ENCODE measurements around the gene PDZD4.

PDZD4 gene

DNA sequence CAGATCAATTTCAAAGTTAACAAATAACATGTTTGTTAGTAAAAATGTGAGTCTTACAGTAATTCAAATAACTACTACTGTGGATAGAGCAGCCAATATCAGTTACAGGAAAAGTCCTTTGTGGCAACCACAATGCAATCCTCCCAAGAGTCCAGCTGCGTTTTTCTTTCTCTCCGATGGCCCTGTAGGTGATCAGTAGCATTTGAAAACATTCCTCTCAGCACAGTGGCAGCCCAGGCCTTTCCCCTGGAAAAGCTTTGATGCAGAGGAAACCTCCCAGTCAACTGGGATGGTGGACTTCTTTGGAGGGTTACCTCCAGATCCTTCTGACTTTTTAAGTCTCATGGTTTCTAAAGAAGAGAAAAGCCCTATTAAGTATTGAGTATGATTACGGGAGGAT is 18.0 kb upstream of the PDZD4 start:
- TF ChIP-seq TAF1 (IDR thresholded peaks at IDR 0.05; ENCODE audit: low read depth, low read length) (no peak), PAX5 (IDR thresholded peaks at IDR 0.05; ENCODE audit: insufficient read depth, low read length, severe bottlenecking) (no peak), POLR2AphosphoS5 (IDR thresholded peaks at IDR 0.05; ENCODE audit: low read depth, low read length) (no peak), POU2F2 (IDR thresholded peaks at IDR 0.05; ENCODE audit: low read depth, low read length) (no peak), SPI1 (IDR thresholded peaks at IDR 0.05; ENCODE audit: low read depth, low read length) (no peak), POLR2A (IDR thresholded peaks at IDR 0.05; ENCODE audit: low read depth, low read length) (no peak)
- no peak for FAIRE-seq
- no peak for DNase-seq (ENCODE audit: insufficient read length, low spot score)

DNA sequence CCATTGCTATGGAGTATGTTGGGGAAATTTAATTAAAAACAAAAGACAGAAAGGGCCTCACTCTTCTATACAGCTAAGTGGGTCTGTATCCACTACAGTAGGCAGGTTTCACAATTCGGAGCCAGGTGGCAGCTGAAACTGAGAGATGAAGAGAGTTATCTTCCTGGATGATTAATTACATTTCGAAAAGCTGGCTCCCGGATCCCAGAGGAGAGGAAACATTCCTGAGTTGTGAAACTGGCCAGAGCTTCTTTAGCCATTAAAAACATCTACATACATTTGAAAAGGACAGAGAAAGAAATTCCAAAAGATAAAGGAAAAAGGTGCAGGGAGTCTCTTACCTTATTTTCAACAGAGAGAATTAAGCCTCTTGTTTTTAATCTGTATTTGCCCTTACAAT is 15.5 kb upstream of the PDZD4 start:
- FAIRE-seq (no peak), DNase-seq (ENCODE audit: insufficient read length, low spot score) (no peak)

DNA sequence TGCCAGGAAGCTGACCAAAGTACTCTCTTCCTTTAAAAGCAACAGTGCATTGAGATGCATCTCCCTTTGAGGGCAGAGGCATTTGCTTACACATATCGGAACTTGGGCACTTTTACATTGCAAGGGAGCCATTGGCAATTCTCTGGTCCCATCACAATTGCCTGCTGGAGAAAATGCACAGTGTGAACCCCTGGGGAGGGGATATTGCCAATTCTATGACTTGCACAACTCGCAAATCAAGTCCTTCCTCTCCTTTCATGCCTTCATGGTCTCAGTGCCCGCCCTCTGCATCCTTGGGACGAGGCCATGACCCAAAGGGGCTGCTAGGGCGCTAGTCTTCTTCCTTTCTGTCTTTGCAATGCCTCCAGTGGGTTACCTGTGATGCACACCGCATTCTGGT is 14.9 kb upstream of the PDZD4 start:
- no peak for DNase-seq (ENCODE audit: insufficient read length, low spot score)
- no peak for FAIRE-seq
- no peak for TF ChIP-seq SPI1 (IDR thresholded peaks at IDR 0.05; ENCODE audit: low read depth, low read length)

More for the DNA sequence above, 15.5 kb upstream of the PDZD4 start:
- TF ChIP-seq PAX5 (IDR thresholded peaks at IDR 0.05; ENCODE audit: insufficient read depth, low read length, severe bottlenecking) (no peak), POLR2A (IDR thresholded peaks at IDR 0.05; ENCODE audit: low read depth, low read length) (no peak), TAF1 (IDR thresholded peaks at IDR 0.05; ENCODE audit: low read depth, low read length) (no peak), POLR2AphosphoS5 (IDR thresholded peaks at IDR 0.05; ENCODE audit: low read depth, low read length) (no peak), SPI1 (IDR thresholded peaks at IDR 0.05; ENCODE audit: low read depth, low read length) (no peak), POU2F2 (IDR thresholded peaks at IDR 0.05; ENCODE audit: low read depth, low read length) (no peak)

DNA sequence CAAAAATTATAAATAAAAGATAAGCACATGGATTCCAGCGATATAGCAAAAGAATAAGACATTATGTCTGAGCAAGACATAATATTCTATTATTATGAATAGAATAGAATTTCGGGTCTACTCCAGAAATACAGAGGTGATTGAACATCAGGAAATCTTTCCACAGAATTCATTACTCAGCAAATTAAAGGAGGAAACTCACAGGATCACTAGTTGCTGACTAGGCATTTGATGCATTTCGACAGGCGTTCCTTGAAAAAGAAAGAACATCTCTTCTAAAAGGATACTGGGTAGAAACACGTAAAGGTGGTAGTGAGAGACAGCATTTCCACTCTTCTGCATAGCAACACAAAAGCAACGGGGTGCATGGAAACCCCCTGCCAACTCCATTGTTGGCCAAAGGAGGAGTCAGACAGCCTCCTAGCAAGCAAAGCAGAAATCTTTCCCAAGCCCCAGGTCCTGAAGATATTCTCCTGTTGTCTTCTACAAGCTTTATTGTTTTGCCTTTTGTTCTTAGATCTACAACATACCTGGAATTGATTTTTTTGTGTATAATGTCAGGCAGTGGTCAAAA is 14.3 kb upstream of the PDZD4 start:
- DNase-seq (ENCODE audit: insufficient read length, low spot score), result no peak
- TF ChIP-seq PAX5 (IDR thresholded peaks at IDR 0.05; ENCODE audit: insufficient read depth, low read length, severe bottlenecking) (no peak), TAF1 (IDR thresholded peaks at IDR 0.05; ENCODE audit: low read depth, low read length) (no peak)
- no peak for FAIRE-seq

DNA sequence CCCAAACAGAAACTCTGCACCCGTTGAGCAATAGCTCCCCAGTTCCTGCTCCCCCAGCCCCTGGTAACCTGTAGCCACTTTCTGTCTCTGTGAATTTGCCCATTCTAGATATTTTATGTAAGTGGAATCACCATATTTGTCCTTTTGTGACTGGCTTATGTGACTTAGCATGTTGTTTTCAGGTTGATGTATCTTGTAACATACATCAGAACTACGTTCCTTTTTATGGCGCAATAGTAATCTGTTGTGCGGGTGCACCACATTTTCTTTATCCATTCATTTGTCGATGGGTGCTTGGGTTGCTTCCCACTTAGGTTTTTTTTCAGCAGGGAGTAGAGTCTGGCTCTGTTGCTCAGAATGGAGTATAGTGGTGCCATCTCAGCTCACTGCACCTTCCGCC is 6.6 kb upstream of the PDZD4 start:
- FAIRE-seq, result no peak
- no peak for DNase-seq (ENCODE audit: insufficient read length, low spot score)
- TF ChIP-seq TAF1 (IDR thresholded peaks at IDR 0.05; ENCODE audit: low read depth, low read length), result no peak
- TF ChIP-seq PAX5 (IDR thresholded peaks at IDR 0.05; ENCODE audit: insufficient read depth, low read length, severe bottlenecking), result no peak
- TF ChIP-seq POLR2AphosphoS5 (IDR thresholded peaks at IDR 0.05; ENCODE audit: low read depth, low read length), result no peak
- no peak for TF ChIP-seq POLR2A (IDR thresholded peaks at IDR 0.05; ENCODE audit: low read depth, low read length)
- no peak for TF ChIP-seq POU2F2 (IDR thresholded peaks at IDR 0.05; ENCODE audit: low read depth, low read length)

DNA sequence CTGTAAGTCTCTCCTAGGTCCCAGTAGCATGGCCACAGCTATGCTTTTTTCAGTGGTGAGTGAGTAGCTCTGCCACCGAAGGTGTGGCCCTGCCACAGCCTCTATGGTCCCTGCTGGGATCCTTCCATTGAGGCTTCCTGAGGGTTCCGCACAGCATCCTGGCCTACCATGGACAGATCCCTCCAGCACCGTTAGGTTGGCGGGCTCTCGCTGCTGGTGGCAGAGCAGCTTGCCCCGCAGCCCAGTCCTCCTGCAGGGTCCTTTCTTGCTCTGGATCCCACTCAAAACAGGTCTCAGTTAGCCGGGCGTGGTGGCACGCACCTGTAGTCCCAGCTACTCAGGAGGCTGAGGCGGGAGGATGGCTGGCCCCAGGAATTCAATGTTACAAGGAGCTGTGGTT is 2.4 kb upstream of the PDZD4 start:
- TF ChIP-seq SPI1 (IDR thresholded peaks at IDR 0.05; ENCODE audit: low read depth, low read length), result no peak
- no peak for TF ChIP-seq PAX5 (IDR thresholded peaks at IDR 0.05; ENCODE audit: insufficient read depth, low read length, severe bottlenecking)
- TF ChIP-seq POLR2AphosphoS5 (IDR thresholded peaks at IDR 0.05; ENCODE audit: low read depth, low read length), result no peak
- TF ChIP-seq TAF1 (IDR thresholded peaks at IDR 0.05; ENCODE audit: low read depth, low read length), result no peak
- no peak for TF ChIP-seq POU2F2 (IDR thresholded peaks at IDR 0.05; ENCODE audit: low read depth, low read length)
- TF ChIP-seq POLR2A (IDR thresholded peaks at IDR 0.05; ENCODE audit: low read depth, low read length), result no peak
- FAIRE-seq (no peak), DNase-seq (ENCODE audit: insufficient read length, low spot score) (no peak)

DNA sequence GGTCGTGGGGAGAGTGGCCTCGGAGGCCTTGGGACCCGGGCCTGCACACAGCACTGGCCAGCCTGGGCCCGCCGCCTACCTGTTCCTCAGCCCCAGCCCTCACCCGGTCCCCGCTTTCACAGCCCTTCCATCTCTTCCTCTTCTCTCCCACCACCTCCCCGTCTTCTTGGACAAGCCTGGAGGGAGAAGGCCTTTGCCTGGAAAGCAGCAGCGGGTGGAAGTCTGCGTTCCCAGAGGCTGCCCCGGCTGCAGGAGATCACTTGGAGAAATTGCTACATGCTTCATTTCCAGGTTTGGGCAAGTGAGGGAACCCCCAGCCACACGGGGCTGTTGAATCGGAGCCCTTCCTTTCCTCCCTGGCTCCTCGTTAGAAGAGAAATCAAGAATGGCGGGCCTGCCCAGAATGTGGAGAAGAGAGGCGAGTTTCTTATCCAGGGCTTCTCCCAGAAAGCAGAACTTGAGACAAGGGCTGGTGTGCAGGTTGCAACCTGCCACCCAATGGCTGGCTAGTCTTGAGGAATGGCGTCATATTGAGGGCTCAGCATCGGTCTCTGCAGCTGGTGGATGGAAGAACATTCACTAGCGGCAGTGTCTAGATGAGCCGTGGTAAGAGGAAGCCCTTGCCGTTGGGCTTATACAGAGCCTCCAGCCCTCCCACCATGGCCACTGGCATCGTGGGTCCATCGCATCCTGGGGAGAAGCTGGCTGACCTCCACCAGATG is 1.2 kb upstream of the PDZD4 start:
- DNase-seq (ENCODE audit: insufficient read length, low spot score) (no peak), FAIRE-seq (peak; percentile 20)
- TF ChIP-seq PAX5 (IDR thresholded peaks at IDR 0.05; ENCODE audit: insufficient read depth, low read length, severe bottlenecking), result no peak
- TF ChIP-seq POU2F2 (IDR thresholded peaks at IDR 0.05; ENCODE audit: low read depth, low read length), result no peak
- TF ChIP-seq SPI1 (IDR thresholded peaks at IDR 0.05; ENCODE audit: low read depth, low read length), result no peak
- no peak for TF ChIP-seq POLR2A (IDR thresholded peaks at IDR 0.05; ENCODE audit: low read depth, low read length)
- no peak for TF ChIP-seq TAF1 (IDR thresholded peaks at IDR 0.05; ENCODE audit: low read depth, low read length)
- no peak for TF ChIP-seq POLR2AphosphoS5 (IDR thresholded peaks at IDR 0.05; ENCODE audit: low read depth, low read length)

DNA sequence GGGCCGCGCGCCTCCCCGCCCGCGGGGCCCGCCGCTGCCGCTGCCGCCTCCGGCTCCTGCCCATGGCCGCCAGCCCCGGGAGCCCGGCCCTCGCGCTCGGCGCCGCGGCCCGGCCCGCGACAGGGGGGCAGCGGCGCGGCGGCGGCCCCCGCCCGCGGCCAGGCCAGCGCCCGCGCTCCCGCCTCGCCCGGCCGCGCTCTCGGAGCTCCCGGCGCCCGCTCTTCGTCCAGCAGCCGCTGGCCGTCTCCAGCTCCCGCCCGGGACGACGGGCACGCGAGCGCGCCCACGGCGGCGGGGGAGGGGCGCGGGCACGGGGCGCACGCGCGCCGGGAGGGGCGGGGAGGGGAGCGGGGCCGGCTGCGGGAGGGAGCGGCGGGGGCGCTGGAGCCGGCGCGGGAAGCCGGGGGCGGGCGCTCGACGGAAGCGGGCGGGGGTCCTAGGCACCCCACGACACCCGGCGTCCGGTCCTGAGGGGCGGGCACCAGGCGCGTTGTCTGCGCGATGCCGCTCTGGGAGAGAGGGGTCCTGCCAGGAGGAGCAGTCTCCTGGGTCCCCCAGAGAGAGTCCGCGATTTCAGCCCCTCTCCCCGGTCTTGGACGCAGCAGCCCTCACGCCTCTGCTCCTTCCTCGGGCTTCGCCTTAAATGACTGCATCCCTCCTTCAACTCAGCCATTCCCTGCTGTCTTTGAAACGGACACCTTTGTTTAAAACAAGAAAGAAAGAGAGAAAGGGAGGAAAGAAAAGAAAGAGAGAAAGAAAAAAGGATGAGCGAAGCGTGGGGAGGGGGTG is 490 bp upstream of the PDZD4 start:
- no peak for FAIRE-seq
- no peak for DNase-seq (ENCODE audit: insufficient read length, low spot score)
- TF ChIP-seq POU2F2 (IDR thresholded peaks at IDR 0.05; ENCODE audit: low read depth, low read length) (no peak), TAF1 (IDR thresholded peaks at IDR 0.05; ENCODE audit: low read depth, low read length) (no peak), SPI1 (IDR thresholded peaks at IDR 0.05; ENCODE audit: low read depth, low read length) (no peak), POLR2A (IDR thresholded peaks at IDR 0.05; ENCODE audit: low read depth, low read length) (no peak), POLR2AphosphoS5 (IDR thresholded peaks at IDR 0.05; ENCODE audit: low read depth, low read length) (no peak), PAX5 (IDR thresholded peaks at IDR 0.05; ENCODE audit: insufficient read depth, low read length, severe bottlenecking) (no peak)

DNA sequence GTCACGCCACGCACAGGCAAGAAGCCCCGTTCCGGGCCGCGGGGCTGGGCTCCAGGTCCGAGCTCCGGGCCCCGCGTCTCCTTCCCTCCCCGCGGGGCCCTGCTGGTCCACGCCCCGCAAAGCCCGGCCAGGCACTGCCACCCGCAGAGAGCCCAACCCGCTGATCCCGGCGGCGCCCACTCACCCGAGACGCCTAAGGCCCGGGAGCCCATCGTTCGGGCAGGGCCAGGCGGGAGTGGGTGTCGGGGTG is 870 bp downstream of the PDZD4 start:
- TF ChIP-seq PAX5 (IDR thresholded peaks at IDR 0.05; ENCODE audit: insufficient read depth, low read length, severe bottlenecking) (no peak), SPI1 (IDR thresholded peaks at IDR 0.05; ENCODE audit: low read depth, low read length) (no peak), POLR2A (IDR thresholded peaks at IDR 0.05; ENCODE audit: low read depth, low read length) (no peak), POLR2AphosphoS5 (IDR thresholded peaks at IDR 0.05; ENCODE audit: low read depth, low read length) (no peak), TAF1 (IDR thresholded peaks at IDR 0.05; ENCODE audit: low read depth, low read length) (no peak), POU2F2 (IDR thresholded peaks at IDR 0.05; ENCODE audit: low read depth, low read length) (no peak)
- DNase-seq (ENCODE audit: insufficient read length, low spot score) (no peak), FAIRE-seq (no peak)

All from GM12891 (cell line).